HuH-7 (cell line): ENCODE data around the gene LIN37.

ENCODE experiments used
- DNase-seq: peaks from one replicate; pipeline ENCODE4 v3.0.0; 2011; ENCODE audit warnings: low spot score

The LIN37 gene

DNA sequence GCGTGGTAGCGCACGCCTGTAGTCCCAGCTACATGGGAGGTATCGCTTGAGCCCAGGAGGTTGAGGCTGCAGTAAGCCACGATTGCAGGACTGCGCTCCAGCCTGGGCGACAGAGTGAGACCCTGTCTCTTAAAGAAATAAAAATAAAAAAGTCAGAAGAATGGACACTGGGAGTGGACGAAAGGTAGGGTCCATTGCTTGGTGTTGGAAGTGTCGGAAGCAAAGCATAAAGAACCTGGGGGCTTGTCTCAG is 26.6 kb downstream of the LIN37 start:
- no peak for DNase-seq

DNA sequence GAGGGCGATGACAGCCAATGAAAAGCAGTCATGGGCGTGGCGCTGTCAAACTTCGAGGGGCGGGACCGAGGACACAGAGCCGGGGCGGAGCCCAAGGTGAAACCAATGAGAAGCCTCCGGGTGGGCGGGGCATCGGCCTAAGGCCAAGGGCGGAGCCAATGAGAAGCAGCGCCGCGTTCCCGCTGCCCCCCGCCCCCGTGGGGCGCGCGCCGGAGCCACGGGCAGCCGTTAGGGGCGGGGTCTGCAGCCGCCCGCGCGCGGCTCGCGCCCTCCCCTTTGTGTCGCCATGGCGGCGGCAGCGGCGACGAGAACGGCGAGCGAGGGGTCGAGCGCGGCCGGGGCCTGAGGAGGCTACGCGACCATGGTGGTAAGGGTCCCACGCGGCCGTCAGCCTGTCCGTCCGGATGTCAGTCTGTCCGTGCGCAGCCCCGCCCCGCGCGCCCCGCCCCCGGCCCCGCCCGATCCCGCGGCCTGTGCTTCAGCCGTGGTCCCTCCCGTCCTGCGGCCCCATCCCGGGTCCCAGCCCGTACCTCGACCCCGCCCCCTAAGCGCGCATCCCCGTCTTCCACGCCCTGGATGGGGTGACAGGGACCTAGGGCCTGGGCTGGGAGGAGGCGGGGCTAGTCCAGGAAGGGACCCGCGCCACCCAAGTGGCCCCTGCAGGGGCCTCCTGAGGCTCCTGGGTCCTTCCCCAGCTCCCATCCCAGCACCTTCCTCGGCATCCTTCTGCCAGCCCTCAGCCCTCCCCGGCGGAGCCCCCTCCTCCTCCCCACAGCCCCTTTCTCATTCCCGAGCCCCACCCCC is 27.1 kb downstream of the LIN37 start, which contains the start of gene ARHGAP33:
Gene ARHGAP33 (plus strand): TSS at position 267 of the 804 bp plus-strand sequence. CDS start 95 bp downstream, at position 362.
- DNase-seq: peak; percentile 99

DNA sequence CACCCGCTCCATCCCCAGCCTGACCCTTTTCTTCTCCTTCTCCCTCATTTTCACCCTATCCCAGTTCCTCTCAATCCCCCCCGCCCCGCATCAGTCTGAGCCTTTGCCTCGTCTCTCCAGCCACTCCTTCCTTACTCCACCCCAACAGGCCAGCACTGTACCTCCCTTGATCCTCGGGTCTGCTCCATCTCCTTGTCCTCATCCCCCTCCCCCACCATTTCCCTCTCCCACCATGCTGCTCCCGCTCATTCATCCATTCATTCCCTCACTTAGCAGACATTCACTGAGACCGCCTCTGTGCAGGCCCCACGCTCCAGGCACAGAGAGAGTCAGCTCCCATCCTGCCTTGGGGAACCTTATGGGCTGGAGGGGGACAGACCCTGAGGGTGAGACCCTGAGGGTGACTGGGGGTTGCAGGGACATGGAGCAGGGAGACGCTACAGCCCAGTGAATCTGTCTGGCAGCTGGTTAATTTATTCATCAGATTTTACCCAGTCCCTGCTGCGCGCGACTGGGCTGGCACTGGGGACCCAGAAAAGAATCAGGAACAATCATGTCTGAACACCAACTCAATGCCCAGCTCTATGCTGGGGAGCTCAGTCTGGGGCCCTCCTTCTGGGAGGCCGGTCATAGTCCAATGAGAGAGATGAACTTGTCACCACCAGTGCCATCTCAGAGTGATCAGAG is 27.9 kb downstream of the LIN37 start:
- DNase-seq: no peak

DNA sequence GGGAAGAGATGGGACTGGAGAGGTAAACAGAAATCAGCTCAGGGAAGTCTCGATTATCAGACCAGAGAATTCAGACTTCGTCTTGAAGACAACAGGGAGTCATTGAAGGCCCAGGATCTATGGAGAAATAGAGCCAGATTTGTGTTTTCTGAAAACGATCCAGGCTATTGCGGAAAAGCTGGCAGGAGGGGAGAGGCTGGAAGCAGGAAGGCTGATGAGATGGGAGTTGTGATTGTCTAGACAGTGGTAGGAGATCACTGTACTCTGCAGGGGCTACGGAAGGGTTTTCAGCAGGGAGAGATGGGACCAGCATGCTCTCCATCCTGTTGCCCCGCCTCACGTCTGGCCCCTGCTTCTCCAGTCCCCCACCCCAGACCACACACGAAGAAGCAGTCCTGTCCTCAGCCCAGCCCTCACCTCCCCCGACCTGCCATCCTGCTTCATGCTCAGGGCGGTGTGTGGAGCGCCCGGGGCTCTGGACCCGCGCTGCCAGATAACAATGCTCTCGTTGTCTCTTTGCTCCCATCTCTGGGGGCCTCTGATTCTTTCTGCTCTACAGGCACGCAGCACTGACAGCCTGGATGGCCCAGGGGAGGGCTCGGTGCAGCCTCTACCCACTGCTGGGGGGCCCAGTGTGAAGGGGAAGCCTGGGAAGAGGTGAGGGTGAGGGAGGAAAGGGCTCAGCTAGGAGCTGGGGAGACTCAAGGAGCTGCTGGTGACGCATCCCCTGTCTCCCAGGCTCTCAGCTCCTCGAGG is 28.9 kb downstream of the LIN37 start:
- no peak for DNase-seq

DNA sequence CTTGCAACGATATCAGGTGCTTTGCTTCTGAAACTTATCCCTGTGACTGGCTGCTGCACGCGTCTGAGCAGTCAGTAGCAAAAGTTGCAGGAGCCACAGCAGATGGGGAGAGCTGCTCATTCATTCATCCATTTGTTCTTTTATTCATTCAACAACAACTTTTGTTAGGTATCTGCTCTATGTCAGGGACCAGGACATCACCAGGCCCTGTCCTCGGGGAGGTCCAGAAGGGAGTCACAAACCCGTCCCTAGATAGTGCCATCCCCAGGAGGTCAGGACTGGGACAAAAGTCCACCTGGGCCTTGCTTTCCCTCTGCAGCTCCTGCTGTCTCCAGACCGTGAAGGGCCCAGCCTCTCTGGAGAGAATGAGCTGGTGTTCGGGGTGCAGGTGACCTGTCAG is 29.6 kb downstream of the LIN37 start:
- no peak for DNase-seq

DNA sequence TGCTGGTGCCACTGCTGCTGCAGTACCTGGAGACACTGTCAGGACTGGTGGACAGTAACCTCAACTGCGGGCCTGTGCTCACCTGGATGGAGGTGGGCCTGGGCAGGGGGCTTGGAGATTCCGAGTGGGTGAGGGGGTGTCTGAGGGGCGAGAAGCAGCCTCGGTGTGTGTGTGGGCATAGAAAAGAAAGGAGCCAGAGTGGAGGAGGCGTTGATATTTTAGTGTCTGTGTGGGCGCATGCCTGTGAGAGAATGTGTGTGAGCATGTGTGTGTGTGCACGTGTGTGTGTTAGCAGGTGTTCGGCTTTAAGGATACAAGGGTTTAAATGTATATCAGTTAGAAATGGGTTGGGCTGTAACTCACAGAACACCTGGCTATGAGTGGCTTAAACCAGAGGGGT is 30.7 kb downstream of the LIN37 start:
- no peak for DNase-seq

DNA sequence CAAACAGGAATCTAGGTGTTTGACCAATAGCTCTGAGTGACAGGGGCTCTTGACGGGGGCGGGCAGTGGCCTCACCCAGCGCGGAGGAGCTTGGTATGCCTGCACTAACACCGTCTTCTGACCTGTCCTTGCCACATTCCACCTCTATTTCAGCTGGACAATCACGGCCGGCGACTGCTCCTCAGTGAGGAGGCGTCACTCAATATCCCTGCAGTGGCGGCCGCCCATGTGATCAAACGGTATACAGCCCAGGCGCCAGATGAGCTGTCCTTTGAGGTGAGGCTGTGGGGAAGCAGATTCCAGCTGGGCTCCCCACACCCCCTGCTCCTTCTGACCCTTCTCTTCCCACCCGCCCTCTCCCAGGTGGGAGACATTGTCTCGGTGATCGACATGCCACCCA is 31.7 kb downstream of the LIN37 start:
- DNase-seq: no peak

DNA sequence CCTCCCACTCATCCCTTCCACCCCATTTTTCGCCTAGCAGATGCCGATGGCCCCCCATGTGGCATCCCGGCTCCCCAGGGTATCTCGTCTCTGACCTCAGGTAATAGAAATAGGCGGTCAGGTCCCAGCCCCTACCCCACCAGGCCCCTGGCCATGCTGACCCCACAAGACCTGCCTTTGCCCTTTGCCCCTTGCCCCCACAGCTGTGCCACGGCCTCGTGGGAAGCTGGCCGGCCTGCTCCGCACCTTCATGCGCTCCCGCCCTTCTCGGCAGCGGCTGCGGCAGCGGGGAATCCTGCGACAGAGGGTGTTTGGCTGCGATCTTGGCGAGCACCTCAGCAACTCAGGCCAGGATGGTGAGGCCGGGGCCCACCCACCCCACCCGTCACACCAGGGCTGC is 32.3 kb downstream of the LIN37 start:
- DNase-seq: no peak

DNA sequence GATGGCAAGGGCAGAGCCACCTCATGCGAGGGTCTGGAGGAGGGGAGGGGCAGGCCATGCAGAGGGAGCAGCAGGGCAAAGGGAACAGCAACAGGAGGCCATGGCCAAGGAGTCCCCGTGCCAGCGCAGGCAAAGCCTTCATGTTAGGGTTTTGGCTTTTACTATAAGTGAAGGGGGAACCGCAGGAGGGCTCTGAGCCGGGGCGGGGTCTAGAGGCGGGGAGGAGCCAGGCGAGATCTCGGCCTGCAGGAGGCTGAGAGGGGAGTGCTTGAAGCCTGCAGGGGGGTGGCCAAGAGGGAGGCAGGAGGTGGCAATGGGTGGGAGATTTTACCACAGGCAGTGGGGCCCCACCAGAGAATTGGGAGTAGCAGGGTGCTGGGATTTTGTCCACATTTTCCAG is 33.3 kb downstream of the LIN37 start:
- DNase-seq: no peak

DNA sequence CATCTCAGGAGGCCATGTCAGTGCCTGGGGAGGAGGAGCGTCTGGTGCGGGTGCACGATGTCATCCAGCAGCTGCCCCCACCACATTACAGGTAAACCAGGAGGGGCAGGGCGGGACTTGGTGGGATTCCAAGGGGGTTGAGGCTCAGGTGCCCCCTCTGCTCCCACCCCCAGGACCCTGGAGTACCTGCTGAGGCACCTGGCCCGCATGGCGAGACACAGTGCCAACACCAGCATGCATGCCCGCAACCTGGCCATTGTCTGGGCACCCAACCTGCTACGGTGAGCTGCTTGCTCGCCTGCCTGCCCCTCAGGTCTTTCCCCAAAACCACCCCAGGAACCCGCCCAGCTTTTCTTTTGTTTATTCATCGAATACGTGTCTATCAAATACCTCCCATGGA is 34.2 kb downstream of the LIN37 start:
- DNase-seq: no peak

DNA sequence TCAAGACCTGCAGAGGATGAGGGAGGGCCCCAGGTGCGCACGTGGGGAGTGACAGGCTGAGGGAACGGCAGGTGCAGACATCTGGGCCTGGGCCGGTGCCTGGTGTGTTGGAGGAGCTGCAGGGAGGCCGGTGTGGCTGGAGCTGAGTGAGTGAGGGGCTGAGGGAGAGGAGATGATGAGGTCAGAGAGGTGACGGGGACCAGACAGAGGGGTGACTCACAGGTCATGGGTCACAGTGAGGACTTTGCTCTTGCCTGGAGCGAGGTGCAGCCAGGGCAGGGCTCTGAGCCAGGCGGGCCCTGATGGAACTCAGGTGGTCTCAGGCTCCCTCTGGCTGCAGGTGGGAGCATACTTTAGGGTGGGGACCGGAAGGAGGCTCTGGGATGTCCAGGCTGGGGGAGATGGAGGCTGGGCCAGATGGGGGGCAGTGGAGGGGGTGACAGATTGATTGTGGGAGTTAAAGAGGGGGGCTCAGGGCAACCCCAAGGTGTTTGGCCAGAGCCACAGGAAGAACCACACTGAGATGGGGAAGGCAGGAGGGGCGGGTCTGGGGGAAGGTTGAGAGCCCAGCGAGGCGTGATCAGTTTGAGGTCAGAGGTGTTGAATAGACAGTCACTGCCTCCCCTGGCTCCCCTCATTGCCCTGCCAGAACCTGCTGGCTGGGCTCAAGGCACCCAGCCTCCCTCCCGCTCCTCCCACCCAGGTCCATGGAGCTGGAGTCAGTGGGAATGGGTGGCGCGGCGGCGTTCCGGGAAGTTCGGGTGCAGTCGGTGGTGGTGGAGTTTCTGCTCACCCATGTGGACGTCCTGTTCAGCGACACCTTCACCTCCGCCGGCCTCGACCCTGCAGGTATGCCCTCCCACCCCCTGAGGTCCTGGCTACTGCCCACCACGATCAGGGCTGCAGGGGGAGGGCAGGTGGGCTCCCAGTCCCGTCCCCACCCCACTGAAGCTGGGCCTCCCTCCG is 35.4 kb downstream of the LIN37 start:
- no peak for DNase-seq

DNA sequence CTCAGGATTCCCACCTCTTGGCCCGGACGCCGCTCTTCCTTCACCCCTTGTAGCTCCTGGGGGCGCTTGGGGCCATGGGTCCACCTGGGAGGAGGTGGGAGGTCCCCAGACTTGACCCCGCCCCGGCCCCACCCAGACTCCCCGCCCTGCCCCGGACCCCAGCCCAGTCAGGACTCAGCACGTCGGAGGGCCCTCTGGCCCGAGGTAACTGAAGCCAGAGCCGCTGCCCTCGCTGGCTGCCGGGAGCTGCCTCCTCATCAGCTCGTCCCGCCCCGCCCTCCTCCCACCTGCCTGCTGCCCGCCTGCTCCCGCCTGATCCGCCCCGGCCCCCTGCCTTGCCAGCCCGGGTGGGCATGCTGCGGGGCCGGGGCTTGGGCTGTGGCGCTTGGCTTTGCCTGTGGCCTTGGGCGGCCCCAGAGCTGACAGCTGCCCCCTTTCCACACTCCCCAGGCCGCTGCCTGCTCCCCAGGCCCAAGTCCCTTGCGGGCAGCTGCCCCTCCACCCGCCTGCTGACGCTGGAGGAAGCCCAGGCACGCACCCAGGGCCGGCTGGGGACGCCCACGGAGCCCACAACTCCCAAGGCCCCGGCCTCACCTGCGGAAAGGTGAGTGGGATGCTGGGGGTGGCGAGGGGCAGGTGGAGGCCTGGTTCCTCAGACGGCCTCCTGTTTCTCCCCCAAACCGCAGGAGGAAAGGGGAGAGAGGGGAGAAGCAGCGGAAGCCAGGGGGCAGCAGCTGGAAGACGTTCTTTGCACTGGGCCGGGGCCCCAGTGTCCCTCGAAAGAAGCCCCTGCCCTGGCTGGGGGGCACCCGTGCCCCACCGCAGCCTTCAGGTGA is 36.3 kb downstream of the LIN37 start:
- no peak for DNase-seq

DNA sequence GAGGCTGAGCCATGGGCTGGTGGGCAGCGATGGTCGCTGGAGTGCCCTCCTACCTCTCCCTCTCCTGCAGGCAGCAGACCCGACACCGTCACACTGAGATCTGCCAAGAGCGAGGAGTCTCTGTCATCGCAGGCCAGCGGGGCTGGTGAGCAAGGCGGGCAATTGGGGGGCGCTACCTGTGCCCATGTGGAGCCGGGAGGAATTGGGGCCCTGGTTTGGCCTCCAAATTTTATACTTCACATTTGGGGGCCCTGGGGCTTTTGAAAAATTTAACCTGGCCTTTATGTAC is 36.9 kb downstream of the LIN37 start:
- no peak for DNase-seq

DNA sequence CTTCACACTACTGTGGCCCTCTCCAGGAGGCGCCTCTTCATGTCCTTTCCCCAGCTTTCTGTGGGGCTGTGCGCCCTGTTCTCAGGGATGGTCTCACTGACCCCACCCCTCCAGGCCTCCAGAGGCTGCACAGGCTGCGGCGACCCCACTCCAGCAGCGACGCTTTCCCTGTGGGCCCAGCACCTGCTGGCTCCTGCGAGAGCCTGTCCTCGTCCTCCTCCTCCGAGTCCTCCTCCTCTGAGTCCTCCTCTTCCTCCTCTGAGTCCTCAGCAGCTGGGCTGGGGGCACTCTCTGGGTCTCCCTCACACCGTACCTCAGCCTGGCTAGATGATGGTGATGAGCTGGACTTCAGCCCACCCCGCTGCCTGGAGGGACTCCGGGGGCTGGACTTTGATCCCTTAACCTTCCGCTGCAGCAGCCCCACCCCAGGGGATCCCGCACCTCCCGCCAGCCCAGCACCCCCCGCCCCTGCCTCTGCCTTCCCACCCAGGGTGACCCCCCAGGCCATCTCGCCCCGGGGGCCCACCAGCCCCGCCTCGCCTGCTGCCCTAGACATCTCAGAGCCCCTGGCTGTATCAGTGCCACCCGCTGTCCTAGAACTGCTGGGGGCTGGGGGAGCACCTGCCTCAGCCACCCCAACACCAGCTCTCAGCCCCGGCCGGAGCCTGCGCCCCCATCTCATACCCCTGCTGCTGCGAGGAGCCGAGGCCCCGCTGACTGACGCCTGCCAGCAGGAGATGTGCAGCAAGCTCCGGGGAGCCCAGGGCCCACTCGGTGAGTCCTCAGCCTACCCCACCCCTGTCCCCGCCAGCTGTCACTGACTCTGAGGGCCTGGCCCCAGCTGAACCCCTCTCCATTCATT is 38.2 kb downstream of the LIN37 start:
- peak; percentile 78 for DNase-seq

DNA sequence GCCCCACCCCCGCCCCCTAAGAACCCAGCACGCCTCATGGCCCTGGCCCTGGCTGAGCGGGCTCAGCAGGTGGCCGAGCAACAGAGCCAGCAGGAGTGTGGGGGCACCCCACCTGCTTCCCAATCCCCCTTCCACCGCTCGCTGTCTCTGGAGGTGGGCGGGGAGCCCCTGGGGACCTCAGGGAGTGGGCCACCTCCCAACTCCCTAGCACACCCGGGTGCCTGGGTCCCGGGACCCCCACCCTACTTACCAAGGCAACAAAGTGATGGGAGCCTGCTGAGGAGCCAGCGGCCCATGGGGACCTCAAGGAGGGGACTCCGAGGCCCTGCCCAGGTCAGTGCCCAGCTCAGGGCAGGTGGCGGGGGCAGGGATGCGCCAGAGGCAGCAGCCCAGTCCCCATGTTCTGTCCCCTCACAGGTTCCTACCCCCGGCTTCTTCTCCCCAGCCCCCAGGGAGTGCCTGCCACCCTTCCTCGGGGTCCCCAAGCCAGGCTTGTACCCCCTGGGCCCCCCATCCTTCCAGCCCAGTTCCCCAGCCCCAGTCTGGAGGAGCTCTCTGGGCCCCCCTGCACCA is 38.9 kb downstream of the LIN37 start:
- DNase-seq: no peak

DNA sequence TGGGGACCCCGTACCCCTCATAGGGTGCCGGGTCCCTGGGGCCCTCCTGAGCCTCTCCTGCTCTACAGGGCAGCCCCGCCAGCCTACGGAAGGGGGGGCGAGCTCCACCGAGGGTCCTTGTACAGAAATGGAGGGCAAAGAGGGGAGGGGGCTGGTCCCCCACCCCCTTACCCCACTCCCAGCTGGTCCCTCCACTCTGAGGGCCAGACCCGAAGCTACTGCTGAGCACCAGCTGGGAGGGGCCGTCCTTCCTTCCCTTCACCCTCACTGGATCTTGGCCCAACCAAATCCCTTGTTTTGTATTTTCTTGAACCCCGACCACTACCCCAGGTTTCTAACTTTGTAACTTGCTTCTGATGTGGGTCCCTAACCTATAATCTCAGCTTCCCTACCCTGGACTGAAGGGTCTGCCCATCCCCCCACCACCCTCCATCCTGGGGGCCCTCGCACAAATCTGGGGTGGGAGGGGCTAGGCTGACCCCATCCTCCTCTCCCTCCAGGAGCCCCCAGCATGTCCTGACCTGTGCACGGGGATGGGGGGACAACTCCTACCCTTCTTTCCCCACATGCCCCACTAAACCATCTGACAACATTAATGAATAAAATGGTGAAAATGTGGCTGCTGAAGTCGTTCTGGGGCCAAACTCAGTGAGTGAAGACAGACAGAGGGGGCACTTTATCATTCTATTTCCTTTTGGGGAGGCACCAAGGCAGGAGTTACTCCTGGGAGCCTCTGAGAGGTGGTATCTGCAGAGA is 40.0 kb downstream of the LIN37 start:
- no peak for DNase-seq

DNA sequence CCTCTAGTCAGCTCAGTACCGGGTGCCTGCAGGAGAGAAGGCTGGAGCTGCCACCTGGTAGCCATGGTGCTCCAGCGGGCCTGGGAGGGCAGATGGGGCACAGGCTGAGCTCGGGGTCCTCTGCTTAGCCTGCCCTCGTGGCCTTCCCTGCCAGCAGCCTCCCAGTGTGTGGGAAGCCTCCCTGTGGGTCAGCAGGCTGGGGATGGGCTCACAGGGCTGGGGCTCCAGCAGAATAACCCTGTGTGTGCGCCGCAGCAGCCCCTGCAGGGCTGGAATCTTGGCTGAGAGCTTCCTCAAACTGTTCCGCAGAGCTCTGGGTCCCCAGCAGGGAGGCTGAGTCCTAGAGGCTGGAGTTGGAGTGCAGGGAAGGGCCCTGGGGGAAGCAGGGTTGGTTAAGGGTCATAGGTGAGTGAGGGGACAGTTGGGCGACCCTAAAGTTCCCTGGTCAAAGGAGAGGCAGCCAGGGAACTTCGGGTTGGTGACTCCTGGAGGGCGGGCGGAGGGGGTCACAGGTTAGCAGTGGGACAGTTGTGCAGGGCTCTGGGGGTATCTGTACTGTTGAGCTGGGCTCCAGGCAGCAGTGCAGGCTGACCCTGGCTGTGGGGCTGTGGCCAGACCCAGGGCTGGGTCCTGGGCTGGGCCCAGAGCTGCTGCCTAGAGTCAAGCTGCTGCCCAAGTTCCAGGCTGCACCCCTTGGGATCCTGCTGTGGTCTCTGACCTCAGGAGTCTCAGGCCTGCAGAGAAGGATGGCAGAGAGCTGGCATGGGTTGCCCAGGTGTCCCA is 41.0 kb downstream of the LIN37 start:
- DNase-seq: no peak
